ENCODE results near the gene HNRNPUL2.

DNA sequence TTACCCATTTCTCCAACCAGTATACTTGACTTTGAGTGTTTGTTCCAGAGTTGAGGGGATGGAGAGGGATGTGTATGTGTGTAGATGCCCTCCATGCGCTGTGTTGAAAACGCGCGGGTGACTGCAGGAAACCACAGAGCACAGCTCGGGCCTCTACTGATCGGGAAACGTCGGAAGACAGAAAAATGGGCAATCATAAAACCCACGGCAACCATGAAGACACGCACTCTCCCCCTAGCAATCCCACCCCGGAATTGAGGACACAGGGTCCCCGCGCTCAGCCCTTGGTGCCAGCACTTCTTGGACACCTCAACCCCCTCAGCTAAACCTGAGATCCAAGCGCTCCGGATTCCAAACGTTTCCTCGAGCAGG, 56.0 kb downstream of the HNRNPUL2 start:
- TF ChIP-seq POLR2AphosphoS5 (IDR thresholded peaks at IDR 0.05) (no peak), CTCF (IDR thresholded peaks at IDR 0.05; ENCODE audit: poor library complexity, severe bottlenecking) (no peak), TAF1 (IDR thresholded peaks at IDR 0.05; ENCODE audit: low read depth) (no peak), EZH2 (IDR thresholded peaks at IDR 0.05; ENCODE audit: borderline replicate concordance, insufficient read depth, low read length, poor library complexity, severe bottlenecking) (no peak), EP300 (conservative IDR thresholded peaks at IDR 0.05; ENCODE audit: poor library complexity, severe bottlenecking) (no peak), SMC3 (conservative IDR thresholded peaks at IDR 0.05; ENCODE audit: poor library complexity) (no peak), MXI1 (conservative IDR thresholded peaks at IDR 0.05; ENCODE audit: poor library complexity, severe bottlenecking) (no peak), RAD21 (conservative IDR thresholded peaks at IDR 0.05) (no peak)
- TF ChIP-seq, protein P1, sequence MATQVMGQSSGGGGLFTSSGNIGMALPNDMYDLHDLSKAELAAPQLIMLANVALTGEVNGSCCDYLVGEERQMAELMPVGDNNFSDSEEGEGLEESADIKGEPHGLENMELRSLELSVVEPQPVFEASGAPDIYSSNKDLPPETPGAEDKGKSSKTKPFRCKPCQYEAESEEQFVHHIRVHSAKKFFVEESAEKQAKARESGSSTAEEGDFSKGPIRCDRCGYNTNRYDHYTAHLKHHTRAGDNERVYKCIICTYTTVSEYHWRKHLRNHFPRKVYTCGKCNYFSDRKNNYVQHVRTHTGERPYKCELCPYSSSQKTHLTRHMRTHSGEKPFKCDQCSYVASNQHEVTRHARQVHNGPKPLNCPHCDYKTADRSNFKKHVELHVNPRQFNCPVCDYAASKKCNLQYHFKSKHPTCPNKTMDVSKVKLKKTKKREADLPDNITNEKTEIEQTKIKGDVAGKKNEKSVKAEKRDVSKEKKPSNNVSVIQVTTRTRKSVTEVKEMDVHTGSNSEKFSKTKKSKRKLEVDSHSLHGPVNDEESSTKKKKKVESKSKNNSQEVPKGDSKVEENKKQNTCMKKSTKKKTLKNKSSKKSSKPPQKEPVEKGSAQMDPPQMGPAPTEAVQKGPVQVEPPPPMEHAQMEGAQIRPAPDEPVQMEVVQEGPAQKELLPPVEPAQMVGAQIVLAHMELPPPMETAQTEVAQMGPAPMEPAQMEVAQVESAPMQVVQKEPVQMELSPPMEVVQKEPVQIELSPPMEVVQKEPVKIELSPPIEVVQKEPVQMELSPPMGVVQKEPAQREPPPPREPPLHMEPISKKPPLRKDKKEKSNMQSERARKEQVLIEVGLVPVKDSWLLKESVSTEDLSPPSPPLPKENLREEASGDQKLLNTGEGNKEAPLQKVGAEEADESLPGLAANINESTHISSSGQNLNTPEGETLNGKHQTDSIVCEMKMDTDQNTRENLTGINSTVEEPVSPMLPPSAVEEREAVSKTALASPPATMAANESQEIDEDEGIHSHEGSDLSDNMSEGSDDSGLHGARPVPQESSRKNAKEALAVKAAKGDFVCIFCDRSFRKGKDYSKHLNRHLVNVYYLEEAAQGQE (IDR thresholded peaks at IDR 0.05; ENCODE audit: borderline replicate concordance), result no peak

Data from neural cell (in vitro differentiated cells).